ENCODE measurements around the gene MSH4.

GRCh38 chr1:75796376-75797272 lies at the start of gene MSH4:
- TF ChIP-seq CTCF (conservative IDR thresholded peaks at IDR 0.05; ENCODE audit: low read length) = no peak
- no peak for TF ChIP-seq EZH2phosphoT487 (IDR thresholded peaks at IDR 0.05; ENCODE audit: borderline replicate concordance)

All from Loucy (cell line).